GM23338 (cell line): Measurements from ENCODE around the gene CAPN15.

Experiments
- CREB1 ChIP-seq: fragments of 250-450 bp; sonication (Bioruptor Pico); IDR thresholded peaks from 2 replicates; pipeline ENCODE4 v1.5.0; 2020; ENCODE audit warnings: low read depth, mild to moderate bottlenecking, moderate library complexity
- CTCF ChIP-seq, 2 experiments: fragments of 200-600 bp in 1 of 2; sonication (generic) in 1 of 2; conservative IDR thresholded peaks; 2 replicates each; pipeline versions ENCODE4 v1.5.1 to v1.6.1; 2016 to 2017; ENCODE audit warnings: antibody characterized with exemption in 2 of 2, low read depth in 2 of 2, mild to moderate bottlenecking in 2 of 2, moderate library complexity in 1 of 2
- ETS1 ChIP-seq: IDR thresholded peaks from 2 replicates; pipeline ENCODE4 v1.6.1; 2016; ENCODE audit warnings: antibody characterized with exemption
- EZH2 ChIP-seq: fragments of 200-600 bp; sonication (generic); IDR thresholded peaks from one replicate; pipeline ENCODE4 v1.8.0; 2017; ENCODE audit warnings: antibody characterized with exemption, mild to moderate bottlenecking, low read depth; ENCODE audit not compliant: unreplicated experiment
- EZH2phosphoT487 ChIP-seq: fragments of 200-600 bp; sonication (generic); IDR thresholded peaks from one replicate; pipeline ENCODE4 v1.8.1; 2018; ENCODE audit warnings: antibody characterized with exemption; ENCODE audit not compliant: unreplicated experiment
- JUNB ChIP-seq: IDR thresholded peaks from one replicate; pipeline ENCODE4 v1.6.1; 2016; ENCODE audit warnings: antibody characterized with exemption; ENCODE audit not compliant: unreplicated experiment
- NANOG ChIP-seq: IDR thresholded peaks from 2 replicates; pipeline ENCODE4 v1.6.1; 2016; ENCODE audit warnings: antibody characterized with exemption, borderline replicate concordance
- POLR2AphosphoS5 ChIP-seq: IDR thresholded peaks from 2 replicates; pipeline ENCODE4 v1.6.1; 2016; ENCODE audit warnings: antibody characterized with exemption, low read depth
- STAT1 ChIP-seq: IDR thresholded peaks from one replicate; pipeline ENCODE4 v1.6.1; 2016; ENCODE audit warnings: antibody characterized with exemption; ENCODE audit not compliant: unreplicated experiment
- ZNF114 ChIP-seq: fragments of 250-450 bp; sonication (Bioruptor Pico); IDR thresholded peaks from 2 replicates; pipeline ENCODE4 v1.5.0; 2020; ENCODE audit warnings: mild to moderate bottlenecking, moderate library complexity
- ZNF331 ChIP-seq: fragments of 250-450 bp; sonication (Bioruptor Pico); IDR thresholded peaks from 2 replicates; pipeline ENCODE4 v1.5.0; 2020; ENCODE audit warnings: low read depth, mild to moderate bottlenecking, moderate library complexity
- ZNF462 ChIP-seq: fragments of 250-450 bp; sonication (Bioruptor Pico); IDR thresholded peaks from 2 replicates; pipeline ENCODE4 v1.5.0; 2020; ENCODE audit warnings: mild to moderate bottlenecking, moderate library complexity
- TF ChIP-seq, protein P1 (sequence below): IDR thresholded peaks from one replicate; pipeline ENCODE4 v1.6.1; 2018; ENCODE audit warnings: antibody characterized with exemption; ENCODE audit not compliant: unreplicated experiment

DNA sequence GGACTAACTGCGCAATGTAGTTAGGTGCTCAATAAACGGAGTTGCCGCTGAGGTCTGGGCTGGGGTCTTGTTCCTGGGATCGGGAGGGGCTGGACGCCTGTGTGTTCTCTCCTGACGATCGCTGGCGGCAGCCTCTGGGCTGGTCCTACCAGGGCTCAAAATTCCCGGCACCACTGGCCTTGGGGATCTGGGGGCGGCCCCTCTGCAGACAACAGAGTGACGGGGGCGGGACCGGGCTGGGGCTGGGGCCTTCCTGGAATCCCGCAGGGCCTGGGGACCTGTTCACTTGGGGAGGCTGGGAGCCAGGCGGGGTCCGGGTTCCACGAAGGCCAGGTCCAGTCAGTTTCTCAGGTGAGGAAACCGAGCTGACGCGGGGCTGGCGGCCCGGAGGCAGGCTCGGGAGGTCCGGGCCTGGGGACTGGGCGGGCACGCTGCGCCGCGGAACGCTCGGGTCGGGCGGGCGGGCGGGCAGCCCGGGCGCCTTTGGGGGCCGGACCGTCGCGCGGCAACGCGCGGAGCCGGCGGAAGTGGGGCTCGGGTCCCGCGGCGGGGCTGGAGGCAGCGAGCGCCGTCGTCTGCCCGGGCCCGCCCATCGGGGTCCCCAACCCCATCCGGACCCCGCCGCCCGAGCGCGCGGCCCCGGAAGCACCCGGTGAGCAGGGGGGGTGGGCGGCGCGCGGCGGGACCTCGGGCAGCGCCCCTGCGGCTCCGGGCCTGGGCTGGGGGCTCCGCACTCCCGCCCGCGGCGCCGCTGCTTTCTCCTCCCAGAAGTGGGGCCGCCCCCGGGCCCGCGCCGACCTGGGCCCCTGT is 42.1 kb downstream of the CAPN15 start, which contains the start of gene PIGQ:
- TF ChIP-seq JUNB (no peak), EZH2 (no peak), CTCF (conservative IDR thresholded peaks at IDR 0.05; ENCODE audit: low read depth in 2 of 2) (no peak), EZH2phosphoT487 (no peak), POLR2AphosphoS5 (no peak), ETS1 (no peak), ZNF462 (CRISPR knock-in tag) (no peak), STAT1 (no peak), ZNF114 (CRISPR knock-in tag) (no peak), ZNF331 (CRISPR knock-in tag) (no peak), CREB1 (CRISPR knock-in tag) (no peak), NANOG (no peak)
- TF ChIP-seq, protein P1, sequence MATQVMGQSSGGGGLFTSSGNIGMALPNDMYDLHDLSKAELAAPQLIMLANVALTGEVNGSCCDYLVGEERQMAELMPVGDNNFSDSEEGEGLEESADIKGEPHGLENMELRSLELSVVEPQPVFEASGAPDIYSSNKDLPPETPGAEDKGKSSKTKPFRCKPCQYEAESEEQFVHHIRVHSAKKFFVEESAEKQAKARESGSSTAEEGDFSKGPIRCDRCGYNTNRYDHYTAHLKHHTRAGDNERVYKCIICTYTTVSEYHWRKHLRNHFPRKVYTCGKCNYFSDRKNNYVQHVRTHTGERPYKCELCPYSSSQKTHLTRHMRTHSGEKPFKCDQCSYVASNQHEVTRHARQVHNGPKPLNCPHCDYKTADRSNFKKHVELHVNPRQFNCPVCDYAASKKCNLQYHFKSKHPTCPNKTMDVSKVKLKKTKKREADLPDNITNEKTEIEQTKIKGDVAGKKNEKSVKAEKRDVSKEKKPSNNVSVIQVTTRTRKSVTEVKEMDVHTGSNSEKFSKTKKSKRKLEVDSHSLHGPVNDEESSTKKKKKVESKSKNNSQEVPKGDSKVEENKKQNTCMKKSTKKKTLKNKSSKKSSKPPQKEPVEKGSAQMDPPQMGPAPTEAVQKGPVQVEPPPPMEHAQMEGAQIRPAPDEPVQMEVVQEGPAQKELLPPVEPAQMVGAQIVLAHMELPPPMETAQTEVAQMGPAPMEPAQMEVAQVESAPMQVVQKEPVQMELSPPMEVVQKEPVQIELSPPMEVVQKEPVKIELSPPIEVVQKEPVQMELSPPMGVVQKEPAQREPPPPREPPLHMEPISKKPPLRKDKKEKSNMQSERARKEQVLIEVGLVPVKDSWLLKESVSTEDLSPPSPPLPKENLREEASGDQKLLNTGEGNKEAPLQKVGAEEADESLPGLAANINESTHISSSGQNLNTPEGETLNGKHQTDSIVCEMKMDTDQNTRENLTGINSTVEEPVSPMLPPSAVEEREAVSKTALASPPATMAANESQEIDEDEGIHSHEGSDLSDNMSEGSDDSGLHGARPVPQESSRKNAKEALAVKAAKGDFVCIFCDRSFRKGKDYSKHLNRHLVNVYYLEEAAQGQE, result no peak
